HG02973 (cell line): ENCODE measurements around the gene FAM168A.
"Not testable (repeated sequence)": the region's sequence is repeated elsewhere in the genome, so short reads cannot be mapped to it uniquely, and the experiment has no call there.

ENCODE experiments used
- ATAC-seq: cut with Tn5 transposase; IDR thresholded peaks from one replicate; pipeline ENCODE4 v1.9.1; 2021; ENCODE audit warnings: moderate library complexity; ENCODE audit not compliant: unreplicated experiment

Gene FAM168A

DNA sequence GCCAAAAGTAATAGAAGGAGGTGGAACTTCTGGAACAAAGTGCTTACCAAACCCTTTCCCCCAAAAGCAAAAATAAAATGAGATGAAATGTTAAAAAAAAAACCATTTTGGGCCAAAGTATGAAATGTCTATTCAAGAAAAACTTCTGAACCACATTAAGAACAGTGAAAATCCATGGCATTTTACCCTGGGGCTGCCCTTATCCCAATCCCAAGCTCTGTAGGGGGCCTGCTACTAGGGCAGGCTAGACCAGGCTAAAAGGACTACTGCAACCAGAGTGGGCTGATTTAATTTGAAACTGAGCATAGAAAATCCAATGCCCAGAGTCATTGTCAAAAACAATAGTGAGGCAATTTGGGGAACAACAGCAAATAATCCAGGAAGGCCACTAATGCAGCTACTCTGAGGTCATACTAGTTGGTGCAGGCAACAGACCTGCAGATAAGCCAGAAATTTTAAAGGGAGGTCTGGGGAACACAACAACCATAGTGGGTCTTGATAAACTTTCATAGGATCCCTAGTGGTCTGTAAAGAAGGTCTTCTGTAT, 122.3 kb downstream of the FAM168A start:
- ATAC-seq, result no peak

GRCh38 chr11:73473252-73473651, 124.7 kb downstream of the FAM168A start:
- no peak for ATAC-seq

- not testable (repeated sequence) for ATAC-seq
These were observed 127.8 kb downstream of the FAM168A start for GRCh38 chr11:73470036-73470612.

DNA sequence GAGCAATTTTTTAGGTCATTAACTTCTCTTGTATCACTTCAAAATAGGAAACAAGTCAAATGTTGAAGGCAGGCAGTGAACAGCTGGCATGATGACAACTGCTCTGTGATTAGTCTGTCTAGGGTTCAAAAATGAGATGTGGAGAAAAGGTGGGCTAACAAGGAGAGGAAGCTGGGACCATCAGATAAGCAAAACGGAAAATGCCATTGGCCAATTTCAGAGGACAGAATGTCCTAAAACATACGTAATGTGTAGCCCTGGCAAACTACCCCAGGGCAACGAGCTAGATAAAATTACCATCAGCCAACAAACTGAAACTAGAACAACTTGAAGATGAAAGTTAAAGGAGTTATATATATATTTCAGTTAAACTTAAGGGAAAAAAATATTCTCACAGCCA, 128.5 kb downstream of the FAM168A start:
- no peak for ATAC-seq

DNA sequence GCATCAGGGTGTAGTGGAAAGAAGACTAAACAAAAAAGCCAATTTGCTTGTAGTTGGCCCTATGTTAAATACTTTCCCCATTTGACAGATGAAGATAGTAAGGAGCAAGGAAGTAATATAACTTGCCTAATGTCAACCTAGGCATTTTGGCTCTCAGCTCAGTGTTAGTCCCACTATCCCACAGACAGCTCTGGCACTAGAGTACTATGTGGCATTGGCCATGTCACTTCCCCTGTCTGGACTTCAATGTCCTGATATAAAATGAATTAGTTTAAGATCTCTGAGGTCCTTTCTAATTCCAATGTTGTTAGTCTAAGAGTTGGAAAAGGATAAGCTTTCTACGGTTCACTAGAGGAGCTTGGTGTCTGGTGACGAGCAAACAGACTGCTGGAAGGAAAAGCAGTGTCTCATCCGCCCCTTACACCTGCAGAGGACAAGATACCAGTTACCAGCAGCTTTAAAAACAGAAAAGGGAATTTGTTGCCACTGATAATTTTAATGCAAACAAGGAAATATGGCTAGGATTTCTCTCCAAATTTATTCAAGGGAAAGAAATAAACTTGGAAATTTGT, 129.2 kb downstream of the FAM168A start:
- no peak for ATAC-seq

DNA sequence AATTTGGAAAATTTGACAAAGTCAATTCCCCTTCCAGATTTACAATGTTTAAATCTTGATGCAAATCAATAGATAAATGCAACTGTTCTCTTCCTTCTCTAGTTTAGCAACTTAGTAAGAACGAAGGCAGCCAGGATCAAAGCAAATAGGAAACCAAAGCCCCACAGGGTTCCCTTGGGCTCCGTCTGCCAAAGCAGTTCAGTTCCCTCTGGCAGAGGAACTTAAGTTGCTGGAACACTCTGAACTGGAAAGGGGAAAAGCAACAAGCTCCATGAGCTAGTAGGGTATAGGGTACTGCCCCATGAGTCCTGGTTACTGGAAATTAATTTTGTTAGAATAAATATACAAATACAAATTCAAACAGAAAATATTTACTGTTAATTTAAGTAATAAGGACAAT, 130.4 kb downstream of the FAM168A start:
- no peak for ATAC-seq

GRCh38 chr11:73466643-73467042, 131.3 kb downstream of the FAM168A start:
- no peak for ATAC-seq

- ATAC-seq, result no peak
These were observed 132.0 kb downstream of the FAM168A start for GRCh38 chr11:73465871-73466270.

GRCh38 chr11:73465023-73465675, 132.8 kb downstream of the FAM168A start:
- no peak for ATAC-seq

- no peak for ATAC-seq
These were observed 133.6 kb downstream of the FAM168A start for GRCh38 chr11:73464347-73464746.

- no peak for ATAC-seq
These were observed 134.6 kb downstream of the FAM168A start for GRCh38 chr11:73463359-73463758.

DNA sequence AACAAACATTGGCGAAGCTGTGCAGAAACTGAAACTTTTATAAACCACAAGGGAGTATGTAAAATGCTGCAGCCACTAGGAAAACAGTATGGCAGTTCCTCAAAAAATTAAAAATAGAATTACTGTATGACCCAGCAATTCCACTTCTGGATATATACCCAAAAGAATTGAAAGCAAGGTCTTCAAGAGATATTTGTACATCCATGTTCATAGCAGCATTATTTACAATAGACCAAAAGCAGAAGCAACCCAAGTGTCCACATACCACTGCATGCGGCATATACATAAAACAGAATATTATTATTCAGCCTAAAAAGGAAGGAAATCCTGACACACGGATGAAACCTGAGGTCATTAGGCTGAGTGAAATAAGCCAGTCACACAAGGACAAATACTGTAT, 135.9 kb downstream of the FAM168A start:
- no peak for ATAC-seq

DNA sequence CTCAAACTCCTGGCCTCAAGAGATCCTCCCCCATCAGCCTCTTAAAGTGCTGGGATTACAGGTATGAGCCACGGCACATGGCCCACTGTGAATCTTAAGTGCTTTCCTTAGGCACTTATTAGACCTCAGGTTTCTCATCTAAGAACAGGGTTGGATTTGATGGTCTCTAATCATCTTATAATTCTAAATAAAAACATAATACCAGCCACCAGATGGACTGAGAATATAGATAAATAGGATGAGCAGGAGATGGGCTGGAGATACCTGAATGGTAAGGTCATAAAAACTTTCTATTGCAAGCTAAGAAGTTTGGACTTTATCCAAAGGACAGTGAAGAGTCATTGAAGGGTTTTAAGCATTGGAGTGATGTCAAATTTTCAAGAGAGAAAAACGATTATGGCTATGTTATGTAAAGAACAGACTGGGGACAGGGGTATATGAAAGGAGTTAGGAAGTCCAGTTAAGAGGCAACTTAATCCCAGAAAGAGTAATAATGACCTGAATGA, 136.5 kb downstream of the FAM168A start:
- ATAC-seq, result no peak

- ATAC-seq, result no peak
These were observed 139.7 kb downstream of the FAM168A start for GRCh38 chr11:73458201-73458600.

DNA sequence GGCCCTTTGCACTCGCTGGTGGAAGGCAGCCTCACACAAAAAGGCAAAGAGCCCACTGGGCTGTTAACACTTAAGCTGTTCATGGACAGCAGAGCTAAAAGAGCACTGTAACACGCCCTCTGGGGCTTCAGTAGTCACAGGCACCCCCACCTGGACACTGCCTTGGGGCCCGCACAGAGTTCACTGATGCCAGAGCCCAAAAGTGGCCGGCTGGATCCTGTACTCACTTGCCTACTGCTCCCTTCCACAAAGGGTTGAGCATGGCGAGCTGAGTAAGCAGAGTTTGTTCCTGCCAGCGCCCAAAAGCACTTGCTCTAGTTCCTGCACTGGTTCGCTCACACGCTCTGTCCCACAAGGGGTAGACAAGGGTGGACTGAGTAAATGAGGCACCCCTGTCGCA, 142.9 kb downstream of the FAM168A start:
- no peak for ATAC-seq

DNA sequence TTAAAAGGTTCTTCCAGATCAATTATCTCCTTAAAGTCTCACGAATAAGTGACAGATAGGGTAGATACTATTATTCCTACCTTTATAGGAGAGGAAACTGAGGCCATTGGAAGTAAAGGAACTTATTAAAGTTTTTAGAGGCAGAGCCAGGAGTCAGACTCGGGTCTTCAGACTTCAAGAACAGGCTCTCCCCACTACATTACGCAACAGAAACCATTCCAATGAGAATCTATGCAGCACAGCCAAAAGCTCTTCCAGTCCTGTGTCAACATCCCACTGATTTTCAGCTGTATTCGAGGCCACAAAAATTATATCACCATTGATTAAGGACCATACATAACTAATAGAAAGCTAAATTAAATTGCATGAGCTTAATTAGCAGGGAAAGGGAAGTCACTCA, 144.3 kb downstream of the FAM168A start:
- ATAC-seq, result no peak

DNA sequence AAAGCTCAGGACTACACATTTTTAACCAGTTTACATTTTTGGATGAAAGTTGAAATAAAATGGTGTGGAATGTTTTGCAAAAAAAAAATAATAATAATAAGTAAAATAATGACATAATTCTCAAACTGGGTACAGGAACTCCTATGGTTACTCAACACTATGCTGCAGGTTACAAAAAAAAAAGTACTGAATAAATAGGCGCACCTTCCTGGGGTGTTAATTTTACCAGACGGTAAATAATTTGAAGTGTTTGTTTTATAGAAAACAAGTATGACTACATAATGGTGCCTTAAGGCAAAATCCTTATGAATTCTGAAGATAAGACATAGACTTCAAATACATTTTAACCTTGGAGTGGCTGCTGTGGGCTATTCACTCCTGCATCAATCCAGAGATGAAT, 145.2 kb downstream of the FAM168A start:
- no peak for ATAC-seq

GRCh38 chr11:73451896-73452295, 146.0 kb downstream of the FAM168A start:
- ATAC-seq, result no peak

- no peak for ATAC-seq
These were observed 151.1 kb downstream of the FAM168A start for GRCh38 chr11:73446766-73447165.

DNA sequence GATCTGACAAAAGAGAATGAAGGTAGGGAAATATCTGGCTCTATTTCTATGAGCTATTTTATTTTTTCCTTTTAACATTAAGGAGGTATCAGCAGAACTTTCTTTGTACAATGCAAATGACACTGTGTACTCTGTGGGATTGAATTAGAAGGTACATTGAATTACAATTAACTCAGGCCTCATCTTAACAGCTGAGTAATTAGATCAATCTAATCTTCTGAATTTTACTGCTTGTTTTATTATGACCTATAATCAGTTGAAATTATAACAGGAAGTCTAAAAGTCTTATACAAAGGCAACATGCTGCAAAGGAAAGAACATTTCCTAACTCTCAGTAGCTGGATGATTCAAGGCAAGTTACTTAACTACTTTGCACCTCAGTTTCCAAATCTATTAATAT, 151.9 kb downstream of the FAM168A start:
- no peak for ATAC-seq

- no peak for ATAC-seq
These were observed 158.7 kb downstream of the FAM168A start for GRCh38 chr11:73439002-73439843.
